Measurements from ENCODE around the gene BRD8.

BRD8 gene

GRCh38 chr5:138148811-138149210 is 29.6 kb downstream of the BRD8 start:
- TF ChIP-seq FOXP2 (optimal IDR thresholded peaks at IDR 0.05; ENCODE audit: borderline replicate concordance, extremely low read depth, extremely low read length, insufficient read depth) (no peak), REST (IDR thresholded peaks at IDR 0.05; ENCODE audit: insufficient read depth in 1 of 2, low read depth in 2 of 2, low read length in 2 of 2) (no peak), POLR2AphosphoS5 (IDR thresholded peaks at IDR 0.05; ENCODE audit: low read depth, low read length) (no peak), TAF1 (IDR thresholded peaks at IDR 0.05; ENCODE audit: borderline replicate concordance, insufficient read depth, low read length) (no peak), SIN3A (IDR thresholded peaks at IDR 0.05; ENCODE audit: borderline replicate concordance, insufficient read depth, low read length) (no peak)

GRCh38 chr5:138141734-138142133 is 36.7 kb downstream of the BRD8 start:
- no peak for TF ChIP-seq SIN3A (IDR thresholded peaks at IDR 0.05; ENCODE audit: borderline replicate concordance, insufficient read depth, low read length)
- TF ChIP-seq REST (IDR thresholded peaks at IDR 0.05; ENCODE audit: insufficient read depth in 1 of 2, low read depth in 2 of 2, low read length in 2 of 2): no peak

- TF ChIP-seq TAF1 (IDR thresholded peaks at IDR 0.05; ENCODE audit: borderline replicate concordance, insufficient read depth, low read length) (no peak), FOXP2 (optimal IDR thresholded peaks at IDR 0.05; ENCODE audit: borderline replicate concordance, extremely low read depth, extremely low read length, insufficient read depth) (no peak), SIN3A (IDR thresholded peaks at IDR 0.05; ENCODE audit: borderline replicate concordance, insufficient read depth, low read length) (no peak), REST (IDR thresholded peaks at IDR 0.05; ENCODE audit: insufficient read depth in 1 of 2, low read depth in 2 of 2, low read length in 2 of 2) (no peak), POLR2AphosphoS5 (IDR thresholded peaks at IDR 0.05; ENCODE audit: low read depth, low read length) (no peak)
Observed at GRCh38 chr5:138140268-138140667, 38.2 kb downstream of the BRD8 start.

GRCh38 chr5:138139781-138140090 is 38.7 kb downstream of the BRD8 start:
- no peak for TF ChIP-seq FOXP2 (optimal IDR thresholded peaks at IDR 0.05; ENCODE audit: borderline replicate concordance, extremely low read depth, extremely low read length, insufficient read depth)
- no peak for TF ChIP-seq TAF1 (IDR thresholded peaks at IDR 0.05; ENCODE audit: borderline replicate concordance, insufficient read depth, low read length)
- no peak for TF ChIP-seq POLR2AphosphoS5 (IDR thresholded peaks at IDR 0.05; ENCODE audit: low read depth, low read length)
- TF ChIP-seq REST (IDR thresholded peaks at IDR 0.05; ENCODE audit: insufficient read depth in 1 of 2, low read depth in 2 of 2, low read length in 2 of 2): no peak
- no peak for TF ChIP-seq SIN3A (IDR thresholded peaks at IDR 0.05; ENCODE audit: borderline replicate concordance, insufficient read depth, low read length)

GRCh38 chr5:138138949-138139780 is 39.3 kb downstream of the BRD8 start, which contains the start of gene NME5:
TSS of gene NME5 (minus strand) at chr5:138139428. CDS start at chr5:138138780, 648 bp downstream.
- TF ChIP-seq REST (IDR thresholded peaks at IDR 0.05; ENCODE audit: insufficient read depth in 1 of 2, low read depth in 2 of 2, low read length in 2 of 2) (no peak), TAF1 (IDR thresholded peaks at IDR 0.05; ENCODE audit: borderline replicate concordance, insufficient read depth, low read length) (no peak)
